Measurements from ENCODE around the gene HID1.

Gene HID1

GRCh38 chr17:74922172-74922571 lies 50.4 kb downstream of the HID1 start:
- H3K27me3 ChIP-seq (ENCODE audit: insufficient read depth, poor library complexity, severe bottlenecking), result peaks cover 25% of the 10 kb centered on the region
- TF ChIP-seq CTCF (IDR thresholded peaks at IDR 0.05; ENCODE audit: poor library complexity, severe bottlenecking), result no peak
- no peaks in the 10 kb centered on the region for H3K9me3 ChIP-seq (ENCODE audit: severe bottlenecking)
- no peaks in the 10 kb centered on the region for H3K36me3 ChIP-seq (ENCODE audit: low read depth)
- peak overlapping the region; percentile 38 for H3K4me3 ChIP-seq (ENCODE audit: severe bottlenecking)
- peaks cover 3% of the 10 kb centered on the region for H3K4me1 ChIP-seq (ENCODE audit: insufficient read depth, poor library complexity, severe bottlenecking)
- ATAC-seq (ENCODE audit: low read depth), result no peak
- no peak overlapping the region for H3K27ac ChIP-seq (ENCODE audit: poor library complexity, severe bottlenecking)
- DNase-seq (ENCODE audit: low spot score), result no peak

GRCh38 chr17:74921769-74922168 lies 50.8 kb downstream of the HID1 start:
- no peak for ATAC-seq (ENCODE audit: low read depth)
- no peaks in the 10 kb centered on the region for H3K9me3 ChIP-seq (ENCODE audit: severe bottlenecking)
- H3K36me3 ChIP-seq (ENCODE audit: low read depth), result no peaks in the 10 kb centered on the region
- H3K4me3 ChIP-seq (ENCODE audit: severe bottlenecking), result no peak overlapping the region
- H3K27me3 ChIP-seq (ENCODE audit: insufficient read depth, poor library complexity, severe bottlenecking), result peaks cover 25% of the 10 kb centered on the region
- H3K4me1 ChIP-seq (ENCODE audit: insufficient read depth, poor library complexity, severe bottlenecking), result peaks cover 3% of the 10 kb centered on the region
- H3K27ac ChIP-seq (ENCODE audit: poor library complexity, severe bottlenecking), result no peak overlapping the region
- no peak for TF ChIP-seq CTCF (IDR thresholded peaks at IDR 0.05; ENCODE audit: poor library complexity, severe bottlenecking)
- DNase-seq (ENCODE audit: low spot score), result no peak

- Histone ChIP-seq H3K27me3 (ENCODE audit: insufficient read depth, poor library complexity, severe bottlenecking) (peaks cover 25% of the 10 kb centered on the region), H3K36me3 (ENCODE audit: low read depth) (no peaks in the 10 kb centered on the region)
Observed at GRCh38 chr17:74921026-74921681, 51.4 kb downstream of the HID1 start.

GRCh38 chr17:74920642-74921025 lies 51.9 kb downstream of the HID1 start:
- no peak overlapping the region for H3K27ac ChIP-seq (ENCODE audit: poor library complexity, severe bottlenecking)
- no peaks in the 10 kb centered on the region for H3K9me3 ChIP-seq (ENCODE audit: severe bottlenecking)
- ATAC-seq (ENCODE audit: low read depth) (peak; percentile 8), DNase-seq (ENCODE audit: low spot score) (no peak)
- peaks cover 3% of the 10 kb centered on the region for H3K4me1 ChIP-seq (ENCODE audit: insufficient read depth, poor library complexity, severe bottlenecking)
- TF ChIP-seq CTCF (IDR thresholded peaks at IDR 0.05; ENCODE audit: poor library complexity, severe bottlenecking), result no peak
- no peak overlapping the region for H3K4me3 ChIP-seq (ENCODE audit: severe bottlenecking)
- H3K36me3 ChIP-seq (ENCODE audit: low read depth), result no peaks in the 10 kb centered on the region
- peaks cover 20% of the 10 kb centered on the region for H3K27me3 ChIP-seq (ENCODE audit: insufficient read depth, poor library complexity, severe bottlenecking)

More at GRCh38 chr17:74921026-74921681, 51.4 kb downstream of the HID1 start:
- Histone ChIP-seq H3K4me3 (ENCODE audit: severe bottlenecking) (no peak overlapping the region), H3K27ac (ENCODE audit: poor library complexity, severe bottlenecking) (no peak overlapping the region), H3K4me1 (ENCODE audit: insufficient read depth, poor library complexity, severe bottlenecking) (peaks cover 3% of the 10 kb centered on the region), H3K9me3 (ENCODE audit: severe bottlenecking) (no peaks in the 10 kb centered on the region)
- peak; percentile 48 for ATAC-seq (ENCODE audit: low read depth)
- no peak for TF ChIP-seq CTCF (IDR thresholded peaks at IDR 0.05; ENCODE audit: poor library complexity, severe bottlenecking)
- DNase-seq (ENCODE audit: low spot score), result no peak

- no peak overlapping the region for H3K4me3 ChIP-seq (ENCODE audit: severe bottlenecking)
- no peak overlapping the region for H3K27ac ChIP-seq (ENCODE audit: poor library complexity, severe bottlenecking)
- H3K4me1 ChIP-seq (ENCODE audit: insufficient read depth, poor library complexity, severe bottlenecking), result peaks cover 3% of the 10 kb centered on the region
- H3K9me3 ChIP-seq (ENCODE audit: severe bottlenecking), result no peaks in the 10 kb centered on the region
- DNase-seq (ENCODE audit: low spot score) (no peak), ATAC-seq (ENCODE audit: low read depth) (no peak)
- peaks cover 17% of the 10 kb centered on the region for H3K27me3 ChIP-seq (ENCODE audit: insufficient read depth, poor library complexity, severe bottlenecking)
- no peaks in the 10 kb centered on the region for H3K36me3 ChIP-seq (ENCODE audit: low read depth)
- no peak for TF ChIP-seq CTCF (IDR thresholded peaks at IDR 0.05; ENCODE audit: poor library complexity, severe bottlenecking)
Observed at GRCh38 chr17:74920306-74920620, 52.3 kb downstream of the HID1 start.

Measured in RWPE2 (cell line).